DMS153 (cell line): ENCODE data around the gene ARVCF.

Source experiments
- DNase-seq: peaks from one replicate; lab custom pipeline; 2025; lab: John Stamatoyannopoulos, UW

ARVCF gene

GRCh38 chr22:20031732-20032406, 15.2 kb upstream of the ARVCF start:
- DNase-seq: no peak

- no peak for DNase-seq
These were observed 13.1 kb upstream of the ARVCF start for GRCh38 chr22:20029550-20030225.

GRCh38 chr22:20028855-20029549, 12.4 kb upstream of the ARVCF start:
- no peak for DNase-seq

- no peak for DNase-seq
These were observed 11.6 kb upstream of the ARVCF start for GRCh38 chr22:20027966-20028854.

GRCh38 chr22:20026996-20027601, 10.5 kb upstream of the ARVCF start:
- DNase-seq: no peak

- DNase-seq: no peak
These were observed 9.7 kb upstream of the ARVCF start for GRCh38 chr22:20026204-20026908.

- no peak for DNase-seq
These were observed 9.0 kb upstream of the ARVCF start for GRCh38 chr22:20025401-20026203.

- no peak for DNase-seq
These were observed 8.2 kb upstream of the ARVCF start for GRCh38 chr22:20024650-20025397.

- DNase-seq: no peak
These were observed 7.6 kb upstream of the ARVCF start for GRCh38 chr22:20024225-20024624.

- no peak for DNase-seq
These were observed 6.5 kb upstream of the ARVCF start for GRCh38 chr22:20022978-20023613.

- DNase-seq: no peak
These were observed 5.8 kb upstream of the ARVCF start for GRCh38 chr22:20022231-20022977.

GRCh38 chr22:20021196-20022181, 4.9 kb upstream of the ARVCF start:
- DNase-seq: no peak

- DNase-seq: peak; percentile 72
These were observed 4.0 kb upstream of the ARVCF start, which contains the start of gene TANGO2 for GRCh38 chr22:20020533-20021195. TANGO2 (plus strand) TSS chr22:20021110; CDS start chr22:20036799, 15,689 bp downstream.

- DNase-seq: no peak
These were observed 3.3 kb upstream of the ARVCF start for GRCh38 chr22:20019661-20020532.

- no peak for DNase-seq
These were observed 1.4 kb upstream of the ARVCF start for GRCh38 chr22:20018001-20018400.
